Dermis microvascular lymphatic vessel endothelial cell (primary cell): Measurements from ENCODE around the gene SFMBT1. TPM values are rescaled to one million over a fixed set of nuclear protein-coding genes. Genes with fewer than 3 reads are reported as not detected.

ENCODE experiments used
- DNase-seq, 2 donors: peaks; one replicate each; pipeline versions ENCODE4 v3.0.0 to v3.0.0-alpha.2; 2010; ENCODE audit warnings: low read depth in 2 of 2
- total RNA-seq: library from RNA; depleted of rRNA; stranded (reverse); fragments of >200 nt; gene quantifications from 2 replicates; pipeline ENCODE4 v1.2.1, GENCODE V29; 2014

Gene SFMBT1
- total RNA-seq, 1 donor from 2014 or later = 3.9 TPM

DNA sequence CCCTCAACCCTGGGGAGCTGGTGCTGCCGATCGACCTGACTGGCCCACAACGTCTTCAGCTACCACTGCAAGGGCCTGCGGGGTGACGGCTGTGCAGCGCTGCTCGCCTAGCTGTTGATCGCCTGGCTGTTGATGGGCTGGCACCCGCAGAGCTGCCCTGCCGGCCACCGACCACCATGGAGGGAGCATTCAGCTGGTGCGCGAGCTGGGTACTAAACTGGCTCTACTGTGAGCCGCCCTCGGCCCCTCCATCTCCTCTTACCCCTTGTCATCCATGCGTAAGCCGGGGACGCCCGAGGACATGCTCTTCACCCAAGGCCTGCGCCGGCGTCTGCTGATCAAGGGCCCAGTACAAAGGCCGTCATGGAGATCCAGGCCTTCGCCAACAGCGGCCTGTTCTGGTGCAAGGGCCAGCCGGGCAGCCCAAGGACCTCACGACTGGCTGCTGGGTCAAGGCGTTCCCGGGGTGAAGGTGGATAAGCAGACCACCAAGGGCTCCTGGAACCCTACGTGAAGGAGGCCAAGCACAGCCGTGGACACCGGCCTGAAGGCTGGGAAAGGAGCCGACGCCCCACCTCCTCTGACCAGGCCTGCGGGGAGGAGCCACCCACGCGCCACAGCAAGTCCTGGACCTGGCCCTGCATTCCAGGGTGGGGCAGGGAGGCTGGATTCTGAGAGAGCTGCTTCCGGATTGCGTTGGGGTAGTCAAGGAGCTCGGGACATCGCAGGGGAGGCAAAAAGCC lies 46.9 kb downstream of the SFMBT1 start:
- DNase-seq = no peak

DNA sequence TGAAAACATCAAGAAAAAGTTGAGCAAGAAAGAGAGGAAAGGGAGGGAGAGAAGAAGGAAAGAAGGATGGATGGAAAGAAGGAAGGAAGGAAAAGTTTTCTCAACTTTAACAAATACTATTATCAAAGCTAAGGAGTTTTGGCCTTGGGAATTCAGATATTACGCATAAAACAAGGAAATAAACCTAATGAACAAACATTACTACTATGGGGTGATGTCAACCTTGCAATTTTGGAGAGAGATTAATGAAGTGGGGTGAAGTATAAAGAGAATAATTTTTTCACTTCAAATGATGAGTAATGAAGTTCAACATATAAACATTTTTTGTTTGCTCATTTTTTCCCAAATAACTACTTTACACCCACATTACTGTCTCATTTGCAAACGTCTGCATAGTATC lies 55.2 kb downstream of the SFMBT1 start:
- DNase-seq = no peak

DNA sequence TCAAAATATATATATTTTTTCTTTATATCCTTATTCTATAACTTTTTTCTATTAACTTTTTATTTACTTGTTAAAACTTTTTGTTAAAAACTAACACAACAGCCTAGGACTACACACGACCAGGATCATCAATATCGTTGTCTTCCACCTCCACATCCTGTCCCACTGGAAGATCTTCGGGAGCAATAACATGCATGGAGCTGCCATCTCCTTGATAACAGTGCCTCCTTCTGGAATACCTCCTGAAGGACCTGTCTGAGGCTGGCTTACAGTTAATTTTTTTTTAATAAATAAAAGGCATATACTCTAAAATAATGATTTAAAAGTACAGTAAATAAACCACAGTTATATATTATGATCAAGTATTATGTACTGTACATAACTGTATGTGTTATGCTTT lies 58.9 kb downstream of the SFMBT1 start:
- DNase-seq = peak; percentile 3 to 59

DNA sequence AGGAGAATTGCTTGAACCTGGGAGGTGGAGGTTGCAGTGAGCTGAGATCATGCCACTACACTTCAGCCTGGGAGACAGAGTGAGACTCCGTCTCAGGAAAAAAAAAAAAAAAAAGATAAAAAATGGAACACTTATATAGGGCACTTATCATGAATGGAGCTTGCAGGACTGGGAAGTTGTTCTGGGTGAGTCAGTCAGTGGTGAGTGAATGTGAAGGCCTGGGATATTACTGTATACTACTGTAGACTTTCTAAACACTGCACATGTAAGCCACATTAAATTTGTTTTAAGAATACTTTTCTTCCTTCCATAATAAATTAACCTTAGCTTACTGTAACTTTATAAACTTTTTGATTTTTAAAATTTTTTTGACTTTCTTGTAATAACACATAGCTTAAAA lies 59.8 kb downstream of the SFMBT1 start:
- no peak for DNase-seq

DNA sequence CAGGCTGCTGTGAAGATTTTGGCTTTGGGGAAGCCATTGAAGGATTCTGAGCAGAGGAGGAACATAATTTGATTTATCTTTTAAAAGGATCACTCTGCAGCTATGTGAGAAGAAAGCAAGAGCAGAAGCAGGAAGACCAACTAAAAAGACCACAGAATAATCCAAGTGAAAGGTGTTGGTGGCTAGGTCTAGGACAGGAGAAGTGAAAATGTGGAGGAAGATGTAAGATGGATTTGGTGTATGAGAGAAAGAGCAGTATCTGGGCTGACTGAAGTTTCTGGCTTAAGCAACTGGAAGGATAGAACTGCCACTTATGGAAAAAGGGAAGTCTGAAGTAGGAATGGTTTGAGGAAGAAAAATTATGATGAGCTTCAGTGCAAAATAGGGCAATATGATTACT lies 62.0 kb downstream of the SFMBT1 start:
- no peak for DNase-seq

DNA sequence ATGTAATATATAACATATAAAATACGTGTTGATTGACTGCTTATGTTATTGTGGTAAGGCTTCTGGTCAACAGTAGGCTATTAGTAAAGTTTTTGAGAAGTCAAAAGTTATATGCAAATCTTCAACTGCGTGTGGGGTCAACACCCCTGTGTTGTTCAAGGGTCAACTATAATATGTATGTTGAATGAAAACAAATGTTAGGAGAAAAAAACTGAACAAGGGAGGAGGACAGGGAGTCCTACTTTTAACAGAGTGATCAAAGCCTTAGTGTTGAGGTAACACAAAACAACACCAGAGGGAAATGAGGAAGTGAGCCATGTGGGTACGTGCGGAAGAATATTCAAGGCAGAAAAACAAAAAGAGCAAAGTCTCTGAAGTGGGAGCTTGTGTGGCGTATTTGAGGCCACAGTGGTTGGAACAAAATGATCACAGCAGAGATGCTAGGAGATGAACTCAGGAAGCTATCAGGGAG lies 62.5 kb downstream of the SFMBT1 start:
- no peak for DNase-seq

DNA sequence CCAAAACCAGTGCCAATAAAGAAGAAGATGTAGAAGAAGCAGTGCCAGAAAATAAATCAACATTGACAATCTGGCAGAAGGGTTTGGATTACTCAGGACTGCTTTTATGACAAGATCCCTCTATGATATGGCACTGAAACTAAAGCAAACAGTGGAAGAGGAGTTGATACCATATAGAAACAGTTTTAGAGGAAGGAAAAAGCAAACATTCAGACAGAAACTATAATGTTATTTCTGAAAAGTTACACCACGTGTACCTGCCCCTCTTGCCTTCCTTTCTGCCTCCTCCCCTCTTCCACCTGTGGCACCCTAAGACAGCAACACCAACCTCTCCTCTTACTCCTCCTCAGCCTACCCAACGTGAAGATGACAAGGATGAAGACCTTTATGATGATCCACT lies 63.0 kb downstream of the SFMBT1 start:
- no peak for DNase-seq

DNA sequence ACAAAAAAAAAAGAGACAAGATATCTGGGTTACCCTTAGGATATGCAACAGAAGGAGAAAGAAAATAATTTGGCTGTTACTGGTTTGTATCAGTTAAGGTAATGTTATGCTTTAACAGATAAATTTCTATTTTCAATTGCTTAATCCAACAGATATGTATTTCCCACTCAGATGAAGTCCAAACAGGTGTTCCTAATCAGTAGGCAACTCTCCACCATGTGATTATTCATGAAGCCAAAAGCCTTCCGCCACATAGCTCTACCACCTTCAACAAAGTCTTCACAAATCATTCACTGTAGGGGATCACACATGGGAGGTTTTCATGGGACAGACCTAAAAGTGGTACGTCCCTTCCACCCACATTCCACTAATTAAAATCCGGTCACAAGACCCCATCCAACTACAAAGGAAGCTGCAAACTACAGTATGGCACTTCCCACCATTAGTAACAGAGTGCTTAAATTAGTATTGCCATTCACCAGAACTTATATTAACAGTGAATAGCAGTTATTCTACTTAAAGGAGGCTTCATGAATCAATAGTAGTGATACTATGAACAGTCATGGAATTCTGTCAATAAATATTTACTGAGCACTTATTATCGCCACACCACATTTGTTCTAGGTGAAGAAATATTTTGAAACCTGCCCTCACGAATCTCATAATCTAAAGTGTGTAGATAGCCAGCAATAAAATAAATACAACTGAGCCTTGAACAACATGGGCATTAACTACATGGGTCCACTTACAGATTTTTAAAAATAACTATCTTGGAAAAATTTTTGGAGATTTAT lies 66.5 kb downstream of the SFMBT1 start:
- no peak for DNase-seq

DNA sequence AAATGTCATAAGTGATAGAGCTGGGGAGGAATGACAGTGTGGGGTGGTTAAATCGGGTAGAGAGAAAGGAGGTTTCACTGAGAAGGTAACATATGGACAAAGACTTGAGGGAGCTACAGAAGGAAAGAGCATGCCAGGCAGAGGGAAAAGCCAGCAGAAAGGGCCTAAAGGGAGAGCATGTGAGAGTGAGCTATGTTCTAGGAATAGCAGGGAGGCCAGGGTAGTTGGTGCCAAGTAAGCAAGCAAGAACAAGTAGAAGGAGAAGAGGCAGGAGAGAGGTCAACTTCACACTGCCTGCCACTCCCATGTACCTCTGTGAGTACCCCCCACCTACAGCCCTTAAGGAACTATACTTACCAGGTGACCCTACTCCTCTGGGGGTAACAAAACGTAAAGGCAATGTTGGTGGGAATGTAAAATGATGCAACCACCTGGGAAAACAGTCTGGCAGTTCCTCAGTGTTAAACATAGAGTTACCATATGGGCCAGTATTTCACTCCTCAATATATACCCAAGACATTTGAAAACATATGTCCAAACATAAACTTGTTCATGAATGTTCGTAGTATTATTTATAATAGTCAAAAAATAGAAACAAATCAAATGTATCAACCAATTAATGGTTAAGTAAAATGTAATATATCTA lies 67.6 kb downstream of the SFMBT1 start:
- DNase-seq = no peak

DNA sequence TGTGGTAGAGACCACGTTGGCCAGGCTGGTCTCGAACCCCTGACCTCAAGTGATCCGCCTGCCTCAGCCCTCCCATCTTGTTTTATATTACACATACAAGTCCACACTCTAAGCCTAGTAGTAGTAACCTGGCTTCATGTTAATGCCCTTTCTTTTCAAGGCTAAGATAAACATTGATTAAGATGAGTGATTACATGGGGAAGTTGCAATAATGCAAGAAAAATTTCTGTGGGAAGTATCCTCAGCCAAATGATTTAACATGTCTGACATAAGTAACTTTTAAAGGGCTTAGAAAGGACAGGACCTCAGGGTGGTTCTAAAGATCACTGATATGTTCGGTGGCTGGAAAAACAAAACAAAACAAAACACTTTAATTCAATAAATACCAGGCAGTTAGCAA lies 72.1 kb downstream of the SFMBT1 start:
- no peak for DNase-seq

DNA sequence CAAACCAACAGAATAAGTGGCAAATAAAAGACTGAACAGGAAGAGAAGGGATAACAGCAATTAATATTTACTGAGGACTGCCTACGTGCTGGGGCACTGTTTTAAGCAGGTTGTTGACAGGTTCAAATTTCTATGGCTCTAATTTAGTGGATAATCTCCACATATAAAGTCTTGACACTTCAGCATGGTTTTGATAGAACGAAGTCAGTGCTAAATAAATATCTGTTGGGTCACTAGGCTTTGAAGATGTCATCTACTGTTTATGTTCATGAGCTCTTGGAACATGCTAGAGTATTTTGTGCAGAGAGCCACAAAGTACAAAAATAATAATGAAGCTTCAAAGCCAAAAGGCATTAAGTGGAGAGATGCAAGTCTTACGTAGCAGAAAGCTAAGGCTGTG lies 74.0 kb downstream of the SFMBT1 start:
- DNase-seq = no peak

DNA sequence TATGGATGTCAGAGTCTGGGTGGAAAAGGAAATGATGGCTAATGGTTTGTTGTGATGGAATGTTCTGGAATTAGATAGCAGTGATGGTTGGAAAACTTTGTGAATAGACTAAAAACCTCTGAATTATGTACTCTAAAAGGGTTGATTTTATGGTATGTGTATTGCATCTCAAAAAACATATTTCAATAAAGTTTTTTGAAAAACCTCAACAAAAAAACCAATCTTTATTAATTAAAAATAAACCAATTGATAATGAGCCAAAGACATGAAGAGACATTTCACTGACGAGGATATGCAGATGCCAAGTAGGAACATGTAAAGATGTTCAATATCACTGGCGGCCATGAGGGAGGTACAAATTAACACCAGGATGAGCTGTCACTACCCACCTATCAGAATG lies 78.5 kb downstream of the SFMBT1 start:
- no peak for DNase-seq

DNA sequence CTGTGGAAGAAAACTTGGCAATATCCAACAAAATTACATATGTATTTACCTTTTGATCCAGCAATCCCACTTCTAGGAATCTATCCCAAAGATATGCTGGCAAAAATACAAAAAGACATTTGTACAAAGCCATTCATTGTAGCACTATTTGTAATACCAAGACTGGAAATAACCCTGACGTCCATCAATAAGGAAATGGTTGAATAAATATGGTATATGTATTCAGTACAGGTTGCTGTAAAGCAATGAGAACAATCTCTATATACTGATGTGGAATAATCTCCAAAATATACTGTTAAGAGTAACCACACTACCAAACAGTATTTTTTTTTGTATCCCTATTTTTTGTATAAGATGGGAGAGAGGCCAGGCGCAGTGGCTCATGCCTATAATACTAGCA lies 83.7 kb downstream of the SFMBT1 start:
- no peak for DNase-seq

DNA sequence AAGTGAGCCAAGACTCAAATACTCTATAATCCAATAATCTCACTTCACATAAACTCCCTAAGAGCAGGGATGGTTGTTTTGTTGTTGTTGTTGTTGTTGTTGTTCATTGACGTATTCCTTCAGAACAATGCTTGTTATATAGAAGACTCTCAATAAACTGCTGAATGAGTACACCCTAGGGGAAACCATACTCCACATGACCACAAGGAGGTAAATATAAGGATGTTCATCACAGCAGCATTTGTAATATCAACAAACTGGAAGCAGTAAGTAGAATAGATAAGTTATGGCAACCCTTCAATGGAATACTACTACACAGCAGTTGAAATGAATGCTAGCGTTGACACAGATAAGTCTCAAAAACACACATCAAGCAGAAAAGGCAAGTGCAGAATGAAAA lies 86.1 kb downstream of the SFMBT1 start:
- DNase-seq = no peak

DNA sequence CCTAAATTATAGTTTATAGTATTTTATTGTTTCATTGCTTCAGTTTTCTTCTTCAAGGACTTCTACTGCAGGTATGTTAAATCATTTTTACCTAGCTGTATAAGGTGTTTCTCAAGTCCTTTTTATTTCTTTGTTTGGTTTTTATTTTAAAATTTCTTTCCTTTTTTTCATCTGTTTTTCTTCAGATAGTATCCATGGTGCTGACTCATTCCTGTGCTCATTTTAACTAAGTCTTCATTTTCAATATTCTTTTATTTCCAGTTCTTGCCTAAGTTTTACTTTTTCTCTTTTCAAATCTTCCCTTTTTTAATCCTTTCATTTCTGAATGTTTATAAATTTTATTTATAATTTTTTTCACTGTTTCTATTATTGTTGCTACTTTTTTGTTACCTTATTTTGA lies 106.3 kb downstream of the SFMBT1 start:
- no peak for DNase-seq

DNA sequence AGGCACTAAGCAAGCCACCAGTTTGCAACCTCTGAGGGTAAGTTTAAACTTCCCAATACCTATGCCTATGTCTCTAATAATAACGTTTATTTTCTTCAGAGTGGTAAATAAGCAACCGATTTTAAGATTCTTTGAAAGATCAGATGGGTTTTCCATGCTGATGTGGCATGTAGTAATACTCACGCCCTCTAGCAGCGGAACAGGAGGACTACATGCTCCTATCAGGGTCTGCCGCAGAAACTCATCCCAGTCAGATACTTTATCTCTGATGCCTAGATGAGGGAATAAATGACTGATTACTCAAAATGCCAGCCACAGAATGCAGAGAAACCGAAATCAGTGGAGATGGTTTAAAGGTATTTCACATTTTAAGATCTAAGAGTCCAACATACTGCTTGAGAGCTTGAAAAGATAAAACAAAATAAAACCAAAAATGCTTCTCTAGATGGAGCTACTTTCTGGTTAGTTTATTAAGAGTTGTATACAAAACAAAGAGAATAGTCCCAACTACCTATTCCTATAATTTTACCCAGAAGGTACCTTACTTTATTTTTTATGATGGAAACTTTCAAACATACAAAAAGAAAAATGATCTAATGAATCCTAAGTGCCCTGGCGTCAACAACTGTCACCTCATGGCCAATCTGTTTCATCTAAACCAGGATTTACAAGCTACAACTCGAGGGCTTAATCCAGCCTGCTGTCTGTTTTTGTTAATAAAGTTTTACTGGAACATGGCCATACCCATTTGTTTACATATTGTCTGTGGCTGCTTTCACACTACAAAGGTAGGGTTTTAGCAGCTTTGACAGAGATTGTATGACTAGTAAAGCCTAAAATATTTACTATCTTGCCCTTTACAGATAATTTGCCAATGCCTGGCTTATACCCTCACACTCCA lies 111.0 kb downstream of the SFMBT1 start:
- DNase-seq = peak; percentile 47 to 67

DNA sequence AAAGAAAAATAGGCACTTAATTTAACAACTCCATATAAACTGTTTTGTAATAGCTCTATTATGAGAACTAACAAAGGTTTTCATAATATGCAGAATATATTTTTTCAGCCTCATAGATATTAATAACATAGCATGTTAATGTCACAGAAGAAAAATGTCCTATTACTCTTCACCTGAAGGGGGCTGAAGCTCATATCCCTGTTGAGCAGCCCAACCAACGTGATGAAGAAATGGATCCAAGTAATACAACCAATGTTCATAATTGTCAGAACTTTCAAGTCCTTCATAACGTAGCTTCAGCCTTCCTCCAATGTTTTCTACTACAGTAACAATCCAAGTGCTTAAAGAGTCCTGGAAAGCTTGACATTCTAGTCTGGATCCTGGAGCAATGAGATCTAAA lies 114.0 kb downstream of the SFMBT1 start:
- no peak for DNase-seq

DNA sequence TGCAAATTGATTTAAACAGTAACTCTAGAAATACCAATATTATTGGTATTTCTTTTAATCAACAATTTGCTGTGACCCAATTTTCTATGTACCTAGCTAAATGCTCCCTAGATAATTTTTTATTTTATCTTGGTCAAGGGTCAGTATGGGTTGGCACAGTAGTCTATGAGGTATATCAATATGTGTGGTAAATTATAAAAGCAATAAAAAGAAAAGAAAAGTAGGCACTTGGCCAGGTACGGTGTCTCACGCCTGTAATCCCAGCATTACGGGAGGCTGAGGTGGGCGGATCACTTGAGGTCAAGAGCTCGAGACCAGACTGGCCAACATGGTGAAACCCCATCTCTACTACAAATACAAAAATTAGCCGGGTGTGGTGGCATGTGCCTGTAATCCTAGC lies 114.5 kb downstream of the SFMBT1 start:
- no peak for DNase-seq

DNA sequence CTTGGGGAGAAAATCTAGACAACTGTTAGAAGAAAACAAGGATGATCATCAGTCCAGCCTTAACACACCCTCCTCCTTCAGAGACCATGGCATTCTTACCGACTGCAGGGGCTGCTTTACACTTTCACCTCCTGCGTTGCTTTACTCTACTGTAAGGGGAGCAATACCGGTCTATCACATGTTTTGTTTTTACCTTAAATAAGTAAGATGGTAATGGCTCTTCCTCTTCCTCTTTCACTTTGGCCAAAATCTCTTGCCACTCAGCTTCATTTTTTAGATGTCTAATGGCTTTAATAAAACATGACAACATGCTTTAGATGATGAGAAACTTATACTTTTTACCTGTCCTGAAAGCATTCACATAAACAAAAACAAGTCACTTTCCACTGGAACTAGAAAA lies 115.1 kb downstream of the SFMBT1 start:
- no peak for DNase-seq

DNA sequence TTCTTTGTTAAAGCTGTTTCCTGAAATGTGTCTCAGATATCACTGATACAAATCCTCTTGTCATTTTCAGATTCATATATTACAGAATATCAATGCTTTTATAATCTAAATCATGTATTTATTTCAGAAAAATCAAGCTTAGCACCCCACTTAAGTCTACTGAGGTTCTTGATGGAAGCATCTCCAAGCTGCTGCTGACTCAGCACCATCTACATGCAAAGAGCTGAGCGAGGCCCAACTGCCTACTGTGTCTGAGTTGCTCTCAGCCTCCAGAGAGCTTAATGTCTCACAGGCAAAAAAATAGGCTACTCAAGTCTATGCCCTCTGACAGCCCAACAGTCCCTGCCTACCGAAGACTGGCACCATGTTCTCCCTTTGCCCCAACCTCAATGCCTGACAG lies 119.3 kb downstream of the SFMBT1 start:
- no peak for DNase-seq
